Testis (tissue), 5 donors: ENCODE results near the gene COX10. TPM values are rescaled to one million over a fixed set of nuclear protein-coding genes. Genes with fewer than 3 reads are reported as not detected.
"Not testable (repeated sequence)": the region's sequence is repeated elsewhere in the genome, so short reads cannot be mapped to it uniquely, and the experiment has no call there.

Experiments
- DNase-seq: peaks from one replicate; pipeline ENCODE4 v3.0.0-alpha.2; 2019
- H3K27ac ChIP-seq, 2 donors: fragments of 200-600 bp; sonication (generic); one replicate each; pipeline ENCODE4 v1.5.1; 2019
- H3K27me3 ChIP-seq: fragments of 200-600 bp; sonication (generic); one replicate; pipeline ENCODE4 v1.5.1; 2019
- H3K36me3 ChIP-seq: fragments of 200-600 bp; sonication (generic); one replicate; pipeline ENCODE4 v1.5.1; 2017; ENCODE audit warnings: low read depth; ENCODE audit errors: missing control alignments
- H3K4me1 ChIP-seq: fragments of 200-600 bp; sonication (generic); one replicate; pipeline ENCODE4 v1.5.1; 2019
- H3K4me3 ChIP-seq, 2 donors: fragments of 200-600 bp; sonication (generic); one replicate each; pipeline ENCODE4 v1.5.1; 2017 to 2019
- H3K9me3 ChIP-seq: fragments of 200-600 bp; sonication (generic); one replicate; pipeline ENCODE4 v1.5.1; 2017
- POLR2A ChIP-seq: fragments of 450-650 bp; IDR thresholded peaks from one replicate; pipeline ENCODE4 v1.6.1; 2017; ENCODE audit warnings: antibody characterized with exemption, mild to moderate bottlenecking, moderate library complexity
- WGBS, 2 donors: methylation state at CpG; one replicate each; pipeline ENCODE4 v1.1.5; 2018; 5-methylcytosine and 5-hydroxymethylcytosine counted together
- intact Hi-C: fragments of 100-400 bp; cut with DNase I; formaldehyde crosslinking; loops from one replicate; pipeline ENCODE4 v1.15.1; 2023; ENCODE audit warnings: low total_unique reads
- long read RNA-seq, 2 donors: transcript quantifications; one replicate each; lab custom pipeline, GENCODE V29; 2026
- polyA plus RNA-seq: library from polyadenylated mRNA; stranded (reverse); fragments of 350-450 nt; fragmentation: Illumina TruSeq; extraction: RNeasy Lipid Tissue Mini Kit (QIAGEN cat#74804); gene quantifications from one replicate; pipeline ENCODE4 v1.2.3, GENCODE V29; 2014; ENCODE audit warnings: low read depth, low replicate concordance; ENCODE audit not compliant: insufficient read depth
- total RNA-seq, 2 donors: library from RNA; depleted of rRNA; stranded (reverse); fragments of >200 nt; gene quantifications; one replicate each; pipeline ENCODE4 v1.2.3, GENCODE V29; 2016
- TF ChIP-seq, protein P1 (sequence below), 3 experiments: fragments of 450-650 bp in 2 of 3; fragments of 200-600 bp in 1 of 3; sonication (generic) in 1 of 3; IDR thresholded peaks; one replicate each; pipeline ENCODE4 v1.5.1; 2016 to 2019; ENCODE audit warnings: antibody characterized with exemption in 3 of 3, mild to moderate bottlenecking in 2 of 3, moderate library complexity in 1 of 3

COX10 gene
- total RNA-seq = 10 to 100 TPM; 44.9 to 50.6 TPM
- 51.0 TPM for polyA plus RNA-seq
- long read RNA-seq, donor 1, partial matches to known transcripts = 0 of 7 reads
- long read RNA-seq, donor 1, other reads (novel, unspliced or antisense) = 0 of 7 reads
- long read RNA-seq, donor 2, partial matches to known transcripts = 0 of 5 reads
- long read RNA-seq, donor 2, other reads (novel, unspliced or antisense) = 0 of 5 reads

DNA sequence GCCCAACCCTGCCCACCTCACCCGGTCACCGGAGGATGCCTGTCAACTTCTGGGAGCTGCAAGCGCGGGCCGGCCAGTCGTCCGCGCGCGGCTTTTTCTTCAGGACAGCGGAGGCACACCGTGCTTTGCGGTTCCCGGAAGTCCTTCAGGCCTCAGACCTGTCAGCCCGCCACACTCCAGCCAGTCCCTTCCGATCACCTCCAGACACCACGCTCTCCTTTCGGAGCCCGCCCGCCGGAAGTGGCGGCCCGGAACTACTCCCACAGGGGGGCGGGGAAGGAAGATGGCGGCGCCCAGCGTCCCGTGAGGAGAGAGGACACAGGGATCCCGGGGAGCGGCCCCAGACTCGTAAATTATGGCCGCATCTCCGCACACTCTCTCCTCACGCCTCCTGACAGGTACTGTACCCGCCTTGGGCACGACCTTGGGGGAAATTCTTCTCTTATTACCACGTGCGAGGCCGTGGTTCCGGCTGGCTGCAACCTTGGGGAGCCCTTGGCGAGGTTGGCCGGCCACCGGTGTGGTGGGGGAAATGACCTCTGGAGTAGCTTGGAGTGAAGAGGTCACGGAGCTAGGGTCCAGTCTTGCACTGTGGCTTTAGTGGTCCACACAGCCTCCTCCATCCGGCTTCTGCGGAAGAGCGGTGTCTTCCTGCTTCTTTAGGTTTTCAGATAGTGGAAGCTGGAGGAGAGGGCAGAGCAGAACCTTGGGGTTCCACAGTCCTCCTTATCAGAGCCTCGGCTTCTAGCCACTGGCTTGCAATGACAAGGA, at the start of gene COX10:
Gene COX10 (plus strand): TSS at position 254 of the 771 bp plus-strand sequence. CDS start 102 bp downstream, at position 356.
- H3K4me1 ChIP-seq = peaks cover 9% of the 10 kb centered on the region
- no peaks in the 10 kb centered on the region for H3K9me3 ChIP-seq
- peak; percentile 94 for DNase-seq
- no peaks in the 10 kb centered on the region for H3K27me3 ChIP-seq
- no peaks in the 10 kb centered on the region for H3K36me3 ChIP-seq
- WGBS, 2 donors = 0% methylated on average over 8 to 48 of the region's 48 CpGs
- TF ChIP-seq, protein P1, sequence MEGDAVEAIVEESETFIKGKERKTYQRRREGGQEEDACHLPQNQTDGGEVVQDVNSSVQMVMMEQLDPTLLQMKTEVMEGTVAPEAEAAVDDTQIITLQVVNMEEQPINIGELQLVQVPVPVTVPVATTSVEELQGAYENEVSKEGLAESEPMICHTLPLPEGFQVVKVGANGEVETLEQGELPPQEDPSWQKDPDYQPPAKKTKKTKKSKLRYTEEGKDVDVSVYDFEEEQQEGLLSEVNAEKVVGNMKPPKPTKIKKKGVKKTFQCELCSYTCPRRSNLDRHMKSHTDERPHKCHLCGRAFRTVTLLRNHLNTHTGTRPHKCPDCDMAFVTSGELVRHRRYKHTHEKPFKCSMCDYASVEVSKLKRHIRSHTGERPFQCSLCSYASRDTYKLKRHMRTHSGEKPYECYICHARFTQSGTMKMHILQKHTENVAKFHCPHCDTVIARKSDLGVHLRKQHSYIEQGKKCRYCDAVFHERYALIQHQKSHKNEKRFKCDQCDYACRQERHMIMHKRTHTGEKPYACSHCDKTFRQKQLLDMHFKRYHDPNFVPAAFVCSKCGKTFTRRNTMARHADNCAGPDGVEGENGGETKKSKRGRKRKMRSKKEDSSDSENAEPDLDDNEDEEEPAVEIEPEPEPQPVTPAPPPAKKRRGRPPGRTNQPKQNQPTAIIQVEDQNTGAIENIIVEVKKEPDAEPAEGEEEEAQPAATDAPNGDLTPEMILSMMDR (IDR thresholded peaks at IDR 0.05) = no peak
- no peak for TF ChIP-seq POLR2A
- intact Hi-C loops = no loop called here
- peak within 1 kb of the TSS; percentile 75 to 76 for H3K27ac ChIP-seq
- H3K4me3 ChIP-seq = peak within 1 kb of the TSS; percentile 78 to 93

DNA sequence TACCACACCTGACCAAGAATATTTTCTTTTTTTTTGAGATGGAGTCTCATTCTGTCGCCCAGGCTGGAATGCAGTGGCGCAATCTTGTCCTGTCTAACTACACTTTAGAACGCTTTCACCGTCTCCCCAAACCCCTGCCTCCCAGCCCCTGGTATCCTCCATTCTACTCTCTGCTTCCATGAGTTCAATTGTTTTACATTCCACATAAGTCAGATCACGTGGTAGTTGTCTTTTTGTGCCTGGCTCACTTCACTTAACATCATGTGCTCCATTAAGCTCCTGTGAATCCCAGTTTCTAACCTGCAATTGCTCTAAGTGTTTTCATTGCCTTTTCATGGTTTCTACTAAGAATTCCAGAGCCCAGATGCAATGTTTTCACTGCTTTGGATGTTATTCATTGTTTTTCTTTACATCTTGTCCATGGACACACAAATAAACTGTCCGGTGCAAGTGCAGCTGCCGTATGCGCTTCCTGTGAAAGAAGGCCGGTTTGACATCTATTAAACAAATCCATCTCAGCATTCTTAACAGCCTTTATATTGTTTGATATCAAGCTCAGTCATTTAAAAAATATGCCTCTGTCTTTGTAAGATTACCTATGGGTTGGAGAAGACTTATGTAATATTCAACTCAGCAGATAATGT, 47.5 kb upstream of the COX10 start:
- H3K27me3 ChIP-seq, intact Hi-C loops, H3K4me3 ChIP-seq, H3K27ac ChIP-seq, H3K36me3 ChIP-seq, H3K9me3 ChIP-seq, H3K4me1 ChIP-seq, DNase-seq: not testable (repeated sequence)
- 94% methylated on average over 8 of the region's 9 CpGs; no CpG with 5 or more reads in 1 of the 2 donors for WGBS, 2 donors

DNA sequence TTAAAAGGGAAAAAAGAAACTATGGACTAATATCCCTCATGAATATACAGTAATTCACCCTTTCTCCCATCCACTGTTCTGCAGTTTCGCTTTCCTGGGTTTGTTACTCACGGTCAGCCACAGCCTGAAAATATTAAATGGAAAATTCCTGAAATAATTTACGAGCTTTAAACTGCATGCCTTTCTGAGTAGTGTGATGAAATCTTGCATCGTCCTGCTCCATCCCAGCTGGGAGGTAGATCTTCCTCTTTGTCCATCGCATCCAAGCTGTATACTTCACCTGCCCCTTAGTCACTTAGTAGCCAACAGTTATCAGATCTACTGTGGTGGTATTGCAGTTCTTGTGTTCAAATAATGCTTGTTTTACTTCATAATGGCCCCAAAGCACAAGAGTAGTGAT, 39.5 kb upstream of the COX10 start:
- H3K4me1 ChIP-seq, H3K4me3 ChIP-seq, H3K27ac ChIP-seq, H3K27me3 ChIP-seq, H3K9me3 ChIP-seq, H3K36me3 ChIP-seq, DNase-seq, intact Hi-C loops: not testable (repeated sequence)
- WGBS, 2 donors = 79 to 92% methylated on average over 3 of the region's 5 CpGs

DNA sequence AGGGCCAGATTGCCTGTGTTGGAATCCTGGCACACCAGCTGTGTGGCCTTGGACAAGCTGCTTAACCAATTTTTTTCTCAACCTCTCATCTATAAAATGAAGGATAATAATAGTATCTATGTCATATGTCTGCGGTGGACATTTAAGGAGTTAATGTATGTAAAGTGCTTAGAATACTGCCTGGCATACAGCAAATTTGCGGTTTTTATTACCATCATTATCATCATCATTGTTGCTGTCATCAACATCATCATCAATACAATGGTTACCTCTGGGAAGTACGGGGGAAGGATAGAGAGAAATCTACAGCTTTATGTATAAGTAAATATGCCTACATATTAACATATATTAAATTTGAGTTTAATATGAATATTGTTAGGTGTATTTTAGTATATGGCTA, 37.1 kb upstream of the COX10 start:
- Histone ChIP-seq H3K36me3 (no peaks in the 10 kb centered on the region), H3K4me3 (no peak overlapping the region), H3K9me3 (no peaks in the 10 kb centered on the region), H3K4me1 (no peaks in the 10 kb centered on the region), H3K27me3 (no peaks in the 10 kb centered on the region), H3K27ac (no peak overlapping the region)
- WGBS, 2 donors = 96 to 98% methylated on average over 3 of the region's 3 CpGs
- intact Hi-C loops = no loop called here
- DNase-seq = no peak
- TF ChIP-seq POLR2A = no peak
- TF ChIP-seq, protein P1 (IDR thresholded peaks at IDR 0.05) = no peak

DNA sequence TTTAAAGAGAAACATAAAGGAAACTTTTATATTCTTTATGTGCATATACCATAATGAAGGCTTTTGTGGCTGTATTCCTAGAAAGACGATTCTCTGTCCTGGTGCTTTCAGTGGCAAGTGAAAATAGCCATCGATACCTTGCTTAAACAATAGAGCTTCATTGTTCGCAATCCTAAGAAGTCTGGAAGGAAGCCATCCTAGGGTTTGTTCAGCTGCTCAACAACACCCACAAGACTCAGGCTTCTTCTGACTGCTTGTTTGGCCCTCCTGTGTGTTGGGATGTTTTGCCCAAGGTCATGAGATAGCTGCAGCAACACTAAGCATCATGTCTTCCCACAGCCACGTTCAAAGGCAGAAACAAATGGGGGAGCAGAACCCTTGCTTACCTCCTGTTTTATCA, 36.1 kb upstream of the COX10 start:
- no peak overlapping the region for H3K27ac ChIP-seq

More for the DNA sequence above, 36.1 kb upstream of the COX10 start:
- 40 to 71% methylated on average over 4 of the region's 4 CpGs for WGBS, 2 donors
- DNase-seq = peak; percentile 23
- intact Hi-C loops = no loop called here
- Histone ChIP-seq H3K36me3 (no peaks in the 10 kb centered on the region), H3K27me3 (no peaks in the 10 kb centered on the region), H3K9me3 (no peaks in the 10 kb centered on the region), H3K4me3 (no peak overlapping the region), H3K4me1 (no peaks in the 10 kb centered on the region)
- TF ChIP-seq POLR2A = no peak
- TF ChIP-seq, protein P1 (IDR thresholded peaks at IDR 0.05) = no peak
